ENCODE results near the gene CPLX1.

CPLX1 gene

GRCh38 chr4:822361-823175 is 3.4 kb downstream of the CPLX1 start:
- H3K4me3 ChIP-seq (ENCODE audit: low read length): no peak overlapping the region
- H3K4me1 ChIP-seq (ENCODE audit: control insufficient read depth, low read depth, low read length): no peaks in the 10 kb centered on the region
- H3K9me3 ChIP-seq (ENCODE audit: control insufficient read depth, low read depth, low read length): no peaks in the 10 kb centered on the region
- no peaks in the 10 kb centered on the region for H3K36me3 ChIP-seq (ENCODE audit: control insufficient read depth, low read depth, low read length)
- peaks cover 93% of the 10 kb centered on the region for H3K27me3 ChIP-seq (ENCODE audit: control insufficient read depth, insufficient read depth, low read length)
- H3K27ac ChIP-seq (ENCODE audit: low read length): no peak overlapping the region
- H3K9ac ChIP-seq (ENCODE audit: low read length): no peak overlapping the region

GRCh38 chr4:821631-822030 is 4.3 kb downstream of the CPLX1 start:
- Histone ChIP-seq H3K9me3 (ENCODE audit: control insufficient read depth, low read depth, low read length) (no peaks in the 10 kb centered on the region), H3K27ac (ENCODE audit: low read length) (no peak overlapping the region), H3K4me3 (ENCODE audit: low read length) (no peak overlapping the region), H3K9ac (ENCODE audit: low read length) (no peak overlapping the region), H3K27me3 (ENCODE audit: control insufficient read depth, insufficient read depth, low read length) (peaks cover 92% of the 10 kb centered on the region), H3K4me1 (ENCODE audit: control insufficient read depth, low read depth, low read length) (no peaks in the 10 kb centered on the region), H3K36me3 (ENCODE audit: control insufficient read depth, low read depth, low read length) (no peaks in the 10 kb centered on the region)

- Histone ChIP-seq H3K36me3 (ENCODE audit: control insufficient read depth, low read depth, low read length) (no peaks in the 10 kb centered on the region), H3K9me3 (ENCODE audit: control insufficient read depth, low read depth, low read length) (no peaks in the 10 kb centered on the region), H3K4me1 (ENCODE audit: control insufficient read depth, low read depth, low read length) (no peaks in the 10 kb centered on the region), H3K4me3 (ENCODE audit: low read length) (no peak overlapping the region), H3K27me3 (ENCODE audit: control insufficient read depth, insufficient read depth, low read length) (peaks cover 95% of the 10 kb centered on the region), H3K9ac (ENCODE audit: low read length) (no peak overlapping the region), H3K27ac (ENCODE audit: low read length) (no peak overlapping the region)
Observed at GRCh38 chr4:821181-821591, 4.7 kb downstream of the CPLX1 start.

- Histone ChIP-seq H3K9me3 (ENCODE audit: control insufficient read depth, low read depth, low read length) (no peaks in the 10 kb centered on the region), H3K27me3 (ENCODE audit: control insufficient read depth, insufficient read depth, low read length) (peaks cover 98% of the 10 kb centered on the region), H3K36me3 (ENCODE audit: control insufficient read depth, low read depth, low read length) (no peaks in the 10 kb centered on the region), H3K9ac (ENCODE audit: low read length) (no peak overlapping the region), H3K27ac (ENCODE audit: low read length) (no peak overlapping the region), H3K4me3 (ENCODE audit: low read length) (no peak overlapping the region), H3K4me1 (ENCODE audit: control insufficient read depth, low read depth, low read length) (no peaks in the 10 kb centered on the region)
Observed at GRCh38 chr4:820230-821172, 5.4 kb downstream of the CPLX1 start.

- no peak overlapping the region for H3K9ac ChIP-seq (ENCODE audit: low read length)
- no peaks in the 10 kb centered on the region for H3K4me1 ChIP-seq (ENCODE audit: control insufficient read depth, low read depth, low read length)
- H3K27me3 ChIP-seq (ENCODE audit: control insufficient read depth, insufficient read depth, low read length): peaks cover 98% of the 10 kb centered on the region
- H3K27ac ChIP-seq (ENCODE audit: low read length): no peak overlapping the region
- no peaks in the 10 kb centered on the region for H3K36me3 ChIP-seq (ENCODE audit: control insufficient read depth, low read depth, low read length)
- no peaks in the 10 kb centered on the region for H3K9me3 ChIP-seq (ENCODE audit: control insufficient read depth, low read depth, low read length)
- no peak overlapping the region for H3K4me3 ChIP-seq (ENCODE audit: low read length)
Observed at GRCh38 chr4:819401-820229, 6.3 kb downstream of the CPLX1 start.

- H3K4me3 ChIP-seq (ENCODE audit: low read length): no peak overlapping the region
- H3K9ac ChIP-seq (ENCODE audit: low read length): no peak overlapping the region
- H3K27ac ChIP-seq (ENCODE audit: low read length): no peak overlapping the region
- no peaks in the 10 kb centered on the region for H3K4me1 ChIP-seq (ENCODE audit: control insufficient read depth, low read depth, low read length)
- no peaks in the 10 kb centered on the region for H3K36me3 ChIP-seq (ENCODE audit: control insufficient read depth, low read depth, low read length)
- H3K9me3 ChIP-seq (ENCODE audit: control insufficient read depth, low read depth, low read length): no peaks in the 10 kb centered on the region
- peaks cover 98% of the 10 kb centered on the region for H3K27me3 ChIP-seq (ENCODE audit: control insufficient read depth, insufficient read depth, low read length)
Observed at GRCh38 chr4:818106-818921, 7.6 kb downstream of the CPLX1 start.

GRCh38 chr4:815464-816146 is 10.3 kb downstream of the CPLX1 start:
- H3K9me3 ChIP-seq (ENCODE audit: control insufficient read depth, low read depth, low read length): no peaks in the 10 kb centered on the region
- H3K27ac ChIP-seq (ENCODE audit: low read length): no peak overlapping the region
- H3K4me1 ChIP-seq (ENCODE audit: control insufficient read depth, low read depth, low read length): no peaks in the 10 kb centered on the region
- peaks cover 98% of the 10 kb centered on the region for H3K27me3 ChIP-seq (ENCODE audit: control insufficient read depth, insufficient read depth, low read length)
- no peak overlapping the region for H3K4me3 ChIP-seq (ENCODE audit: low read length)
- H3K9ac ChIP-seq (ENCODE audit: low read length): no peak overlapping the region
- no peaks in the 10 kb centered on the region for H3K36me3 ChIP-seq (ENCODE audit: control insufficient read depth, low read depth, low read length)

GRCh38 chr4:814312-814850 is 11.5 kb downstream of the CPLX1 start:
- Histone ChIP-seq H3K9ac (ENCODE audit: low read length) (no peak overlapping the region), H3K4me3 (ENCODE audit: low read length) (no peak overlapping the region), H3K4me1 (ENCODE audit: control insufficient read depth, low read depth, low read length) (no peaks in the 10 kb centered on the region), H3K36me3 (ENCODE audit: control insufficient read depth, low read depth, low read length) (no peaks in the 10 kb centered on the region), H3K27me3 (ENCODE audit: control insufficient read depth, insufficient read depth, low read length) (peaks cover 98% of the 10 kb centered on the region), H3K27ac (ENCODE audit: low read length) (no peak overlapping the region), H3K9me3 (ENCODE audit: control insufficient read depth, low read depth, low read length) (no peaks in the 10 kb centered on the region)

GRCh38 chr4:813900-814299 is 12.0 kb downstream of the CPLX1 start:
- H3K9me3 ChIP-seq (ENCODE audit: control insufficient read depth, low read depth, low read length): no peaks in the 10 kb centered on the region
- no peaks in the 10 kb centered on the region for H3K36me3 ChIP-seq (ENCODE audit: control insufficient read depth, low read depth, low read length)
- H3K27me3 ChIP-seq (ENCODE audit: control insufficient read depth, insufficient read depth, low read length): peaks cover 98% of the 10 kb centered on the region
- H3K27ac ChIP-seq (ENCODE audit: low read length): no peak overlapping the region
- no peak overlapping the region for H3K9ac ChIP-seq (ENCODE audit: low read length)
- H3K4me1 ChIP-seq (ENCODE audit: control insufficient read depth, low read depth, low read length): no peaks in the 10 kb centered on the region
- H3K4me3 ChIP-seq (ENCODE audit: low read length): no peak overlapping the region

- H3K4me3 ChIP-seq (ENCODE audit: low read length): no peak overlapping the region
- H3K9ac ChIP-seq (ENCODE audit: low read length): no peak overlapping the region
- no peaks in the 10 kb centered on the region for H3K9me3 ChIP-seq (ENCODE audit: control insufficient read depth, low read depth, low read length)
- H3K27me3 ChIP-seq (ENCODE audit: control insufficient read depth, insufficient read depth, low read length): peaks cover 82% of the 10 kb centered on the region
- no peaks in the 10 kb centered on the region for H3K4me1 ChIP-seq (ENCODE audit: control insufficient read depth, low read depth, low read length)
- H3K36me3 ChIP-seq (ENCODE audit: control insufficient read depth, low read depth, low read length): no peaks in the 10 kb centered on the region
- no peak overlapping the region for H3K27ac ChIP-seq (ENCODE audit: low read length)
Observed at GRCh38 chr4:808860-809570, 16.9 kb downstream of the CPLX1 start.
